Measurements from ENCODE around the gene ARHGEF6.

The ARHGEF6 gene

DNA sequence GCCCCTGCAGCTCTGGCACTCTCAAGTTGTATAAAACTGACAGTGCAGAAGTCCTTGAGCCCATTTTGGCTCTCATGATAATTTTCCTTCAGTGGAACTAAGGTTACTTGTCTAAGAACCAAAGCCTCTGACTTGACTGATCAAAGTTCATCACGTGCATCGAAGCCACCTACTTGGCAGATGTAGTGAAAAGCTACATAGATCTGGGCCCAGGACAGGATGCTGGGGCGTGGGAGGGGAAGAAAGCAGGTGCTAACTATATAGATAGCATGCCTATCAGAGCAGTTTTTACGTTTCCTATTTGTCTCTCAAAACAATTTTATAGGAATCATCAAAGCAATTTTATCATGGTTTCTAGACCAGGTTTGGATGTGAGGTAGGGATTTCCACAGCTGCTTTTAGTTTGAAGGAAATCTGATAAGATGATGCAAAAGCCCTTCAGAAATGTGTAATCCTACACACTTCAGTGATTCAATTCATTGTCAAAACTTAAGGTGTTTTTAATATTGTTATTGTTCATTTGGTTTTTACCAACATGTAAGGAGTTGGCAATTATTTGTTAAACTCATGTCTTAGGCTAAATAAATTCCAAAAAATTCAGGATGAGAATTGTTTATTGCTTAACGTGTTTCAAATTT is 134.0 kb downstream of the ARHGEF6 start:
- no peak for DNase-seq (ENCODE audit: low read depth)

DNA sequence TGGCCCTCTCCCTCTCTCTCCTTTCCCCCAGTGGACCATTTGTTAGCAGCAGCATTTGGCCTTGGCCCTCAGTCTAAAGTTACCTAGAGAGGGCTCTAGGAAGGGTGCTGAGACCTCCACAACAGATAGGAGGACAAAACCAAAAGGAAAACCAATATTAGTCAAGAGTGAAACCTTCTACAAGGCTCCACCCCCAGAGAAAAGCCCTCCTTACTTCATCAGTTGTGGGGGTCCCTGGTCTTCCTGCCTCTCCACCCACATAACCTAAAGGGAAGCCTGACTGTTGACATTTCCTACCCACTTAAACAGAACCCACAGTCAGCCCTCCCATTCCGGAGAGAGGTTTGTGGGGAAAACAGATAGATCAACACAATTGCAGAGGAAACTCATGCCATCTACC is 137.5 kb downstream of the ARHGEF6 start:
- DNase-seq (ENCODE audit: low read depth): no peak

DNA sequence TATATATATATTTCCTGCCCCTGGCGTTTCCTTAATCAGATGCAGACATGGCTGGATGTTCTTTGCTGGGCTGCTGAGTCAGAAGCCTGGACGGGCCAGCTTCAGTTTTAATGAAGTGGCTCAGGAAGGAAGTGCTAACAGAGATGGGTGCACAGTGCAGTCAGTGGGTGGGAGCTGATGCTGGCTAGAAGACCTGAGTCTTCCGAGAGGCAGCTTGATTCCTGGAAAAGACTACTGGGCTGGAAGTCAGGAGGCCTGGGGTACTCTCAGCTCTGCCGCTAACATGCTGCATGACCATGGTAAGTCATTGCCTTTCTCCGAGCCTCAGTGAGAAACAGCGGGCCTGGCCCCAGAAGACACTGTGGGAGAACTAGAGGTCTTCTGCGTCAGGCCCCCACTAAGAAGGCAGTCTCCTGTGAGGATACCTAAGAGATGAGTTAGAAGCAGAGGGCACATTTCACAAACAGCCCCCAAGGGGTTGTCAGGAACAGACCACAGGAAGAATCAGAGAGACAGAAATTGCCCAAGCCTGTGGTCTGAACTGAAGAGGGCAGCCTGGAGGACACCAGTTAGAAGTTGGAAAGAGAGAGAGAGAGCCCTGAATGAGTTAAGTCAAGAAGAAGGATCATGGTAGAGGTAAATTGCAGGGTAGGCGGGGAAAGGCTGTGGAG is 141.1 kb downstream of the ARHGEF6 start:
- DNase-seq (ENCODE audit: low read depth): no peak

DNA sequence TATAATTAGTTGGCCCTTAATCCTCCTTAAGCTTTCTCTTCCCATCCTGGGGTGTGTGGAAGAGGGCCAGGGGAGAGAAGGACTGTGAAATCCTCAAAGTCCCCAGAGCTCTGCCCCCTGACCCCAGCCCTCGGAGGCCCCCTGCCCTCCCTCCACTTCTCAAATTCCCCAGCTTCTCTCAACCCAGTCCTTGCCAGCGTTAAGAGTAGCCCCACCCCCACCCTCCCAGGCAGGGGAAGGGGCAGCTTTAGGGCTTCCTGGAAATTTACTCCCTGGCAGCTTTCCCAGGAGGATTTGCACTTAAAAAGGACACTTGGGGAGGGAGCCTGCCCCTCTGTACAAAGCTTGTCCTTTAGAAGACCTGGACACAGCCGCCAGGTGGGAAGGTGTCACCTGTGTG is 144.6 kb downstream of the ARHGEF6 start:
- DNase-seq (ENCODE audit: low read depth): no peak

DNA sequence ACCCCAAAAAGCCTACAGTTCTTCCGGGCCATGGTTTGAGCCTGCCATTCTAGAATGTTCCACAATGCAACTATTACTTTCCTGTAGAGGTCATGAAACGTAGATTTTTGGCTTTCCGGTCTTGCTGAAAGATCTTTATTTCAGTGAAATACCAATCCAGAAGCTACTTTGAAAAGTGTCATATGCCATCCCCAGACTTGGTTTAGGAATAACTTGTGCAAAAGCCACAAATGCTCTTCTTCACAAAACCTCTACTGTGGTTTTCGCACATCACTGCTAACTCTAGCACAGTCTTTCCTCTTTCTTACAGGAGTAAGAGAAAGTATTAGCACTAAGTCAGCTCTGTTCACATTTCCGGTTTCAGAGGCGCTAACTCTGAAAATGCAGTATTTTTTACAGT is 145.5 kb downstream of the ARHGEF6 start:
- DNase-seq (ENCODE audit: low read depth): no peak

DNA sequence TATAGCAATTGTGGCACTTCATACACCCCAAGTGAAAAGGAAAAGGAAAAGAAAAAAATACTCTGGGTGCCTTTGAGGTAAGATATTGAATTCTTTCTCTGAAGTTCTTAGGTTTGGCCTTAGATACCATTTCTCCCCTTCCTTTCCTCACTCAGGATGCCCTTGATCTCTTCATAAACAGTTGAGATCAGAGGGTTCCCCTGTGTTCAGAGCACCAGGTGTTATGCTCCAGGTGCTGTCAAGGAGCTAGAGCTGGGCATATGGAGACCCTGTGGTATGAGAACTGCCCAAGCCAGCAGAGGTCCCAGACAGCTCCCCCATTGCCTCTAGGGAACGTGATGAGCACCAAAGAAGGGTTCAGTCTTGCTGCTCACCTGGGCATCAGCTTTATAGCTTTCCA is 149.9 kb downstream of the ARHGEF6 start:
- no peak for DNase-seq (ENCODE audit: low read depth)

DNA sequence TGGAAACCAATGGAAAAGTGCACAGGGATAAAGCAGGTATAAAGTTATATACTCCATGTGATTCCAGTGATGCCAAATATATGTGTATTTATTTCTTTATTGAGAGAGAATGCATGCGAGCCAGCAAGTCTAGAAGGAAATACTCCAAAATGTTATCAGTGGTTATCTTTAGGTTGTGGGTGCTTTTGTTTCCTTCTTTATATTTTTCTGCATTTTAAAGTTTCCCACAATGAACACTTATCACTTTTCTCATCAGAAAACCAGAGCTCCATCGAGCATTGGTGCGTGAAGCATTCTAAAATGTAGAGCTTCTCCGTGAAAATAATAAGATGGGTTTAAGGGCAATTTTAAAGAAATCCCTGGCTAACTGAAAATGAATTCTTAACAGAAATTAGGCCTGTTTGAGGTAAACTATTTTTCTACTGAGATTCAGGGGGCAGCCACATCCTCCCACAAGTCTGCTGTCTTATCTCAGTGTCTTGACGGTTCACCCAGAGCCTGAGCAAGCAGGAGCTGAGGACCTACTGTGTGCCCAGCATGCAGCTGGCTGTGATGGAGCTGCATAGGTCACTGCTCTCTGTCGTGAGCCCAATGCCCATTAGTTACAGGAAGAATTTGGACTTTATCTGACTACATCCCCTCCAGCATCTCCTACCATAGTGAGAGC is 151.5 kb downstream of the ARHGEF6 start:
- no peak for DNase-seq (ENCODE audit: low read depth)

DNA sequence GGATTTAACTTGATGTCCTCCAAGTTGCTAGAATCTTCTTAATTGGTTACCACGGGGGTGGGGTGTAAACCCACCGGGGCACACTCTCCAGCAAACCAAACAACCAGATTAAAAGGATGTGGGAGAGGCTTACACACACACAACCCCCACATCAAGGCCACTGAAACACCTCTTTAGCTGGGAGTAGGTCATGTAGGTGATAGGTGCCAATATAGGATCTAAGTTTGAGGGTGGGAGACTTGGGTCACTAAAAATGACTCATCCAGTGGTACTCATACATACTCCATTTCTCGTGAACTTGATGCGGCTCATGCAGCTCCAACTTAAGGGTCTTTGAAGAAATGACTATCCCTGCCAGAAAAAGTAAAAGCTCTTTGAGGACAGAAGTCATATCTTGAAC is 153.3 kb downstream of the ARHGEF6 start:
- no peak for DNase-seq (ENCODE audit: low read depth)

DNA sequence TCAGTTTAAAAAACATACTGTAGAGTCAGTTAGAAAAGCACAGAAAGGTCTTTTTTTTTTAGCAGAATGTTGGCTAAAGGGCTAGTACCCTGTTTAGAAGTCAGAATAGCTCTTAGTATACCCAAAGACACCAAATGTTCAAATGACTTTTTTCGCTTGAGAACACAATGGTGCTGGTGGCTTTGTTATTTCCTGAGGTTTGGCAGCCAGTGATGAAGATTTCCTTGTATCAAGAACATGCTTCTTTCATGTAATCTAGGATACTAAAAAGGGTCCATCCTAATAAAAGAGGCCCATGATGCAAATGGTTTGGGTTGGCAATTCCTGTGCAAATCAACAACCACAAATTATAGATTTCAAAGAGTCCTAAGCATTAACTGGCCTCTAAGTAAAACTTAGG is 153.8 kb downstream of the ARHGEF6 start:
- DNase-seq (ENCODE audit: low read depth): no peak

DNA sequence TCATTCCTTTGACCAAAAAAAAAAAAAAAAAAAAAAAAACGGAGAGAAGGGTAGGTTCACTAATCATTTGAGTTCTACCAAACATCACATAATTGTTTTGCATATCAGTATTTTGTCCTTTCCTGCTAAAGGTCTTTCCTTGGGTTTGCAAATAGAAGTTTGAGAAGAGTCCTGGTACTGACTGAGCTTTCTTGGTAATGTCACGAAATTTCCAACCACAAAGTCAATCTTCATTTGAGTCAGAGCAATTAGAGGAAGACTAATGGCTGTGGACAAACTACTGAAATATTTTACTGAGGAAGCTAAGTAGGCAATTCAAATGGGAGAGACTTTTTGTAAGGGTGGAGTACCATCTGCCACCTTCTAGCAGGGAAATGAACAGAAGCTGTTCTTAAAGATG is 154.5 kb downstream of the ARHGEF6 start:
- DNase-seq (ENCODE audit: low read depth): no peak

DNA sequence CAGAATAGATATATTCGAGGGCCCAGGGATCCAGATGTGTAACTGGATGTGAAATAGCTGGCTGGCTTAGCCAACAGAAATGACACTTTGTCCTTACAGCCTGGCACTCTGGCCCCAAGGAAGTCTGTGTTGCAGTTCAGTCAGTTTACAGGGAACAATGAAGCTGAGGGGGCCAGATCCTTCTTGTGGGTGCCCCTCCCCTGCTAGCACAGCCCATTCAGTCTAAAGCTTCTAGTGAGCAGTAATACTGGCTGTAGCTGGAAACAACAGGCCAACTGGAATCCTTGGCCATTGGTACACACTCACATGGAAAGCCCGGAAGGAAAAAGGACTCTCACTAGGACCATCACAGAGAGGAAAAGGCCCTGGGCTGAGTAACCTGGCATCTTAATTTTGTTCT is 155.5 kb downstream of the ARHGEF6 start:
- DNase-seq (ENCODE audit: low read depth): no peak

DNA sequence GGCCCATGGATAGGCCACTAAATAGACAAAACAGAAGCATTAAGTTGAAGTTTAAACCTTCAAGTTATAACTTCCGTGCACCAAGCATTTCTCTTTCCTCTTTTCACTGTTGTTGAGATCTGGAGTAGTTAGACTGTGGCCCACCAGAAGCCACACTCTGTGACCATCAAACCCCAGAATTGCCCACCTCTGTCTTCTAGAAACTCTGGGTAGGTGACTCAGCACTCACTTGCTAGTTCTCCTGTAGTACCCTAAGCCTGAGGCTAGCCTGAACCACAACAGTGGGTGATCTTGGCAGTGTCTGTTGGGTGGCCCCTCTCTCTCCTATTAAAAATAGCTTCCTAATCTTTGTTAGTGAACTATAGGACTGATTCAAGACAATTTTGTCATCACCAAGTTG is 157.3 kb downstream of the ARHGEF6 start:
- no peak for DNase-seq (ENCODE audit: low read depth)

DNA sequence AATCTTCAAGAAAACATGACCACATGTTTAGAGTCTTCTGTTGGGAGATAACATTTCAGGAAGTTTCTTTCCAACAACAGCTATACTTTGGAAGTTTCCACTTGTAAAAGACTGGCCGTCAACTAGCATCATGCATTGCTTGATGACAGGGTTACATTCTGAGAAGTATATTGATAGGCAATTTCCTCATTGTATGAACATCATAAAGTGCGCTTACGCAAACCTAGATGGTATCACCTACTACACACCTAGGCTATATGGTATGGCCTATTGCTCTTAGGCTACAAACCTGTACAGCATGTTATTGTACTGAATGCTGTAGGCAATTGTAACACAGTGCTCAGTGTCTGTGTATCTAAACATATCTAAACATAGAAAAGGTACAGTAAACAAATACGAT is 158.2 kb downstream of the ARHGEF6 start:
- DNase-seq (ENCODE audit: low read depth): no peak

DNA sequence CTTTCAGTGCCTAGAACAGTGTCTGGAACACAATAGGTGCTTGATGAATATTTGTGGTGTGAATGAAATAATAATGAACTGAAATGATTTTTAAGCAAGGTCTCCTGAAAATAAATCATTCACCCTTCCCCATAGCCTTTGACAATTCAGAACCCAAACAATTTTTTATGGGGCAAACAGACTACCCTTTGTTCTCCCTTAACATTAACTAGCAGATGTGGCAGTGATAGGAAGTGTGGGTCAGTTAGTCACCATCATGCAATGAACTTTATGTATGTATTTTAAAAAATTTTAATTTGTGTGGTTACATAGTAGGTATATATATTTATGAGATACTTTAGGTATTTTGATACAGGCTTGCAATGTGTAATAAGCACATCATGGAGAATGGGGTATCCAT is 160.0 kb downstream of the ARHGEF6 start:
- DNase-seq (ENCODE audit: low read depth): no peak

DNA sequence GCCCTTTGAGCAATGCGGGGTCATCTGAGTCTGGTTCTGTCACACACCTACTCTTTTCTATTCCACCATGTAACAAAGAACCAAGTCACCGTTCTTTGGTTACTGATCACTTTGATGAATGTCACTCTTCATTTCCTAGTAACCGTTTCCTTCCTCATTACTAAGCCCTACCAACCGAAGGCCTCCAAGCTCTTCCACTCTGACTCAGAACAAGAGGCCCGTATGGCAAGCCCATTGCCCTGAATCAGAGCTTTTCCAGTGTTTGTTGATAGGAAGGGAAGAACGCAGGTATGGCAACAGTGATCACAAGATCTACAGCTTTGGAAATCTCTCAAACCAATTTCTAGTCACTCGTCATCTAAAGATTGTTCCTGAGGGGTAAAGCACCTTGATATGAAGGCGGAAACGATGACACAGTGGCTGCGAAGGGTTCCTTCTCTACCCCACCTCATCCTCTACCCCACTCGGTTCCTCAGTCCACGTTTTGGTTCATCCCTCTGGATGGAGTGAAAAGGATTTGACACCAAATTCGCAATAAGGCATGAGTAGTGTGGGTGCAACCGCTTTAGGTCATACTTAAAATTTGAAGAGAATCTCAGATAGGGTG is 160.7 kb downstream of the ARHGEF6 start:
- no peak for DNase-seq (ENCODE audit: low read depth)

DNA sequence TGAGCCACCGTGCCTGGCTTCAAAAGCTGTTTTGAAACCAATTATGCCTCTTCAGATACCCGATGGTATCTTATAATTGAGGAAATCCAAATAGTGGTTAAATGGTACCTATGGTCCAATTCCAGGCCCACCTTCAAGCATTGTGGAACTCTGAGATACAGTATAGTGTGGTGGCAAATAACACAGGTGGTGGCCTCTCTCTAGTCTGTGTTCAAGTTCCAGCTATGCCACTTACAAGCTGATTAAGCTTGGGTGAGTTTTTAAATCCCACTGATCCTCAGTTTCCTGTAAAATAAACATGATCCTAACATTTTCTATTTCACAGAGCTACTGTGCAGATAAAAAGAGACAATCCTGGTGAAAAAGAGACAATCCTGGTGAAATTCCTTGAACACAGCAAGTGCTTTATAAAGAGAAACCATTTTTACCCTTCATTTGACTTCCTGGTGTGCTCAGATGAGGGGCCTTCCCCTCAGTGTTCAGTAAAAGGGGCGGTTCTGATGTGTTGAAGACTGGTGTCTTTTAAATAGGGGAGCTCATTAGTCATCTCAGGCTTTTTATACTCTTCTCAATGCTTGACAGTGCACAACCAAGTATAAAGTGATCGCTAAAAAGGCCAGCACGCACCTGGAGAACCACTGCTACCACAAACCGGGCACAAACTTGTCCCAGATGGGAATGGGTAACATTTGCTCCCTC is 163.6 kb downstream of the ARHGEF6 start:
- DNase-seq (ENCODE audit: low read depth): no peak
